Measurements from ENCODE around the gene TBP.
A peak's percentile ranks its signal among the peaks of the same experiment; 100 is the strongest.
"Not testable (repeated sequence)": the region's sequence is repeated elsewhere in the genome, so short reads cannot be mapped to it uniquely, and the experiment has no call there.

The TBP gene

DNA sequence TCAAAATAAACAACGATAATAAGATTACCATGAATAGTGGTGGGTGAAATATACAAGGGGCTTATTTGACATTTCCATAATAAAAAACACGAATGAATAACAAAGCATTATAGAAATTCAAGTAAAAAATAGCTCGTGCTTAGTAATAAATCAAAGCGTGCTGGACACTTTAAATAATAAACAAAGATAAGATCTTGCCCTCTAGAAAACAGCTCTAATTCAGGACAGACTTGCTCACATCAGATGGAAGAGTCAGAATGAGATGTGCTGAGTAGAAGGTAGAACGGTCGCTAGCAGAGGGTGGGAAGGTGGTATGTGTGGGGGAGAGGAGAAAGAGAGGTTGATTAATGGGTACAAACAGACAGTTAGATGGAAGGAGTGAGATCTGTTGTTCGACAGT, 28.4 kb upstream of the TBP start:
- TF ChIP-seq ZFX (IDR thresholded peaks at IDR 0.05): no peak
- TF ChIP-seq, protein P1, sequence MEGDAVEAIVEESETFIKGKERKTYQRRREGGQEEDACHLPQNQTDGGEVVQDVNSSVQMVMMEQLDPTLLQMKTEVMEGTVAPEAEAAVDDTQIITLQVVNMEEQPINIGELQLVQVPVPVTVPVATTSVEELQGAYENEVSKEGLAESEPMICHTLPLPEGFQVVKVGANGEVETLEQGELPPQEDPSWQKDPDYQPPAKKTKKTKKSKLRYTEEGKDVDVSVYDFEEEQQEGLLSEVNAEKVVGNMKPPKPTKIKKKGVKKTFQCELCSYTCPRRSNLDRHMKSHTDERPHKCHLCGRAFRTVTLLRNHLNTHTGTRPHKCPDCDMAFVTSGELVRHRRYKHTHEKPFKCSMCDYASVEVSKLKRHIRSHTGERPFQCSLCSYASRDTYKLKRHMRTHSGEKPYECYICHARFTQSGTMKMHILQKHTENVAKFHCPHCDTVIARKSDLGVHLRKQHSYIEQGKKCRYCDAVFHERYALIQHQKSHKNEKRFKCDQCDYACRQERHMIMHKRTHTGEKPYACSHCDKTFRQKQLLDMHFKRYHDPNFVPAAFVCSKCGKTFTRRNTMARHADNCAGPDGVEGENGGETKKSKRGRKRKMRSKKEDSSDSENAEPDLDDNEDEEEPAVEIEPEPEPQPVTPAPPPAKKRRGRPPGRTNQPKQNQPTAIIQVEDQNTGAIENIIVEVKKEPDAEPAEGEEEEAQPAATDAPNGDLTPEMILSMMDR (conservative IDR thresholded peaks at IDR 0.05): no peak
- no peak overlapping the region for H3K27ac ChIP-seq

DNA sequence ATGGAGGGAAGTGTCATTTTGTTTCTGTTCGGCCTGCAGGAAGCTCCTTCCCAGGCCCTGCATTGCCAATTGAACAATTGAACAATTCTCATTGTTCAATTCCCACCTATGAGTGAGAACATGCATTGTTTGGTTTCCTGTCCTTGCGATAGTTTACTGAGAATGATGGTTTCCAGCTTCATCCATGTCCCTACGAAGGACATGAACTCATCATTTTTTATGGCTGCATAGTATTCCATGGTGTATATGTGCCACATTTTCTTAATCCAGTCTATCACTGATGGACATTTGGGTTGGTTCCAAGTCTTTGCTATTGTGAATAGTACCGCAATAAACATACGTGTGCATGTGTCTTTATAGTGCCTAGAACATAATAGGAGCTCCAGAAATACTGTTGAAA, 26.2 kb upstream of the TBP start:
- H3K27ac ChIP-seq: not testable (repeated sequence)

DNA sequence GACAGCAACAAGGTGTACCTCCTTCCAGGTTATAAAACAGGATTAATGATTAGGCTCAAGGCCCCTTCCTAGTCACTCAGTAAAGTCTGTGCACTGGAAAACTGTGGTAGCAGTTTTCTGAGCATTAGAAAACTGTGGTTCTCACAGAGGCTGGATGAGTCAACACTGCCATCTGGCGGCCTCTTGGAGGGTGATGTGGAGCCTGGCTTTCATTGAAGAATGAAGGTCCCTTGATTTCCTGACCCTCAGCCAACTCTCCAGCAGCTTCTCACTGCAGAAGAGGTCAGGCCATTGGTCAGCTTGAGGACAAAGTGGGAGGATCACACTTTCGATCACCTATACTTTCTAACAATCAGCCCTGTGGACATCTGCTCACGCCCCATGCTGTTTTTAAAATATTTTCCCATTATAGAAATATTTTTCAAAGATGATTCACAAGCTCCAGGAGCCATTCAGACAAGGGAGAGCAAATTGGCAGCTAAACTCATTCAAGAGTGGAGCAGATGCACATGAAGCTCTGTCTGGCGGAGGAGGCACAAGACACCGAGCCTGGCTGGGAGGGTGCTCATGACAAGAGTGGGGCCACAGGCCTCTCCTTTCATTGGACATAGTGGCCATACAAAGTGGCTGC, 24.2 kb upstream of the TBP start:
- no peak for TF ChIP-seq ZFX (IDR thresholded peaks at IDR 0.05)
- TF ChIP-seq, protein P1 (conservative IDR thresholded peaks at IDR 0.05): peak; percentile 90
- no peak overlapping the region for H3K27ac ChIP-seq

DNA sequence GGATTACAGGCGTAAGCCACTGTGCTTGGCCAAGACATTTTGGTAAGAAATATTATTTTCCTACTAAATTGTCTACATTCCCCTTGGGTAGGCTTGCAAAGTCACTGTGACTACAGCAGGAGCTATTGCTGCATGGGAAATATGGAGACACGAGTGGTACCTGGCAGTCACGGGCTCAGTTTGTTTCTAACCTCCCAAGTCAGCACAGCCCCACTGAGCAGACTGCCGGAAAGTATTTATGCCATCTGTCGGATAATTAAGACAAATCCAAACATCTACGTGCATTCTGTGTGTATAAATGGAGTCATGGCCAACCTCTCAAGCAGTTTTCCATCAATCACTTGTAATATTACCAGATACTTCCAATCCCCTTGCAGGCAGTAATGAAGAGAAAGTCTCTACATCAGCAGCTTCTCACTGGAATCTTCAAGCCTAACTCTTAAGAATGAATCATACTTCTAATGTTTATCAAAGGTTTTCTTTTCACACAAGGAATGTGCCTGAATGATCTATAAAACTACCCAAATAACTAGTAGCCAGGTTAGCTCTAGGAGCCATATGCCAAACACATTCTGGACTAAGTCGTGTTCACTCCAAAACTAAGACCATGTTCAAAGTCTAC, 21.2 kb upstream of the TBP start:
- no peak overlapping the region for H3K27ac ChIP-seq
- TF ChIP-seq, protein P1 (conservative IDR thresholded peaks at IDR 0.05): no peak
- TF ChIP-seq ZFX (IDR thresholded peaks at IDR 0.05): no peak

DNA sequence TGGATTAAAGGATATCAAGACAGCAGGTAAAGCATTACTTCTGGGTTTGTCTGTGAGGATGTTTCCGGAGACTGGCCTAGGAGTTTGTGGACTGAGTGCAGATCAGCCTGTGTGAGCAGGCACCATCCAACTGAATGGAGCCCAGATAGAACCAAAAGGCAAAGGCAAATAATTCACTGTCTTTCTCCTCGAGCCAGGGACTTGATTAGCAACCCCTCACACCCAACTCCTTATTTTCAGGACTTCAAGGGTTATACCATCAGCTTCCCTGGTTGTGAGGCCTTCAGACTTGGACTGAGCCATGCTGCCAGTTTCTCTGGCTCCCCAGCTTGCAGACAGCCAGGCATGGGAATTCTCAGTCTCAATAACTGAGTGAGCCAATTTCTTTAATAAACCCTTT, 20.4 kb upstream of the TBP start:
- no peak overlapping the region for H3K27ac ChIP-seq
- TF ChIP-seq, protein P1 (conservative IDR thresholded peaks at IDR 0.05): no peak
- no peak for TF ChIP-seq ZFX (IDR thresholded peaks at IDR 0.05)

DNA sequence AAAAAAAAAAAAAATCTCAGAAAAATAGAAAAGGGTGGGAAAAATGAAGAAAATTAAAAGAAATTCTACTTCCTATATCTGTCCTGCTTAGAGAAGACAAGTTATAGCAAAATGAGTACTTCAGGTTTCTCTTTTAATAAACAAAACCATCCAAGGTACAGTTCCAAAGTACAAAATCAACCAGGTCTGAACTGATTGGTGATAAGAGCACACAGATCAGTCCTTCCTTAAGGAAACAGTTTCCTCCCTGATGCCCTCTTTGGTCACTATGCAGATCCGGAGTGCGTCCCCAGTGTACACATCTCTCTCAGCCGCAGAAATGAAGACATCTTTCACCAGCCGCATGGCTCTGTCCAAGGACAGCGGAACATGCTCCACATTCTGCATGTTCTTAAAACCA, 19.2 kb upstream of the TBP start:
- H3K27ac ChIP-seq: no peak overlapping the region
- TF ChIP-seq, protein P1 (conservative IDR thresholded peaks at IDR 0.05): no peak
- no peak for TF ChIP-seq ZFX (IDR thresholded peaks at IDR 0.05)

DNA sequence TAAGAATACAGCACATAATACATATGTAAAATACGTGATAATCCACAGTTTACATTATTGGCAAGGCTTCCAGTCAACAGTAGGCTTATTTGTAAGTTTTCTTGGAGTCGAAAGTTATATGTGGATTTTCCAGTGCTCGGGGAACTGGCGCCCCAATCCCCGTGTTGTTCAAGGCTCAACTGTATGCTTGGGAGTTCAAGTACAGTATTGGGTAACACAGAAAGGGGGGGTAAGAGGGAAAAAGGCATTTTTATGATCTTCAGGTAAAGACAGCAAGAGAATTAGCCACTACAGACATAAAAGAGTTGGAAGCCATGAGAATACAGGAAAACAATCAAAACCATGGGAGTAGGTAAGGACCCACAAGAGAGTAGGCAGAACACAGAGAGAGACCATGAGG, 17.5 kb upstream of the TBP start:
- TF ChIP-seq ZFX (IDR thresholded peaks at IDR 0.05): no peak
- TF ChIP-seq, protein P1 (conservative IDR thresholded peaks at IDR 0.05): no peak
- H3K27ac ChIP-seq: no peak overlapping the region

DNA sequence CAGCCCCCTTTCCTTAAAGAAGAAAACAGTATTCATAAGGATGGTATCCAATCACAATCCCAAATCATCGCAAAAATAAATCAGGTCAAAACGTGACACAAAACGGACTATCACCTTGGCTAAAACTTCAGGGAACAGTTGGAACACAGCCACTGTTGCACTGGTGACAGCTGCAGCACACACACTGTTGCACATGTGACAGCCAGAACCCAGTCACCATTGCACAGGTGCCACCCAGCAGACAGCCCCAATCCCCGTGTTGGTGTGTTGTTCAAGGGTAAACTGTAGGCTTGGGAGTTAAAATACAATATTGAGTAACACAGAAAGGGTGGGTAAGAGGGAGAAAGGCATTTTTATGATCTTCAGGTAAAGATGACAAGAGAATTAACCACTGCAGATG, 16.8 kb upstream of the TBP start:
- H3K27ac ChIP-seq: no peak overlapping the region
- TF ChIP-seq, protein P1 (conservative IDR thresholded peaks at IDR 0.05): no peak
- no peak for TF ChIP-seq ZFX (IDR thresholded peaks at IDR 0.05)
